KBM-7 (cell line): ENCODE results near the gene ACRBP.

ENCODE experiments used
- DNase-seq: peaks from one replicate; pipeline ENCODE4 v3.0.0-alpha.2; 2015
- in situ Hi-C: fragments of 300-500 bp; cut with MboI; formaldehyde crosslinking; loops from 2 replicates; pipeline ENCODE4 v1.14.3; 2020; ENCODE audit warnings: low sequenced_read_pairs, low pct_unique_long_range_greater_than_20kb, mixed read lengths

ACRBP gene

DNA sequence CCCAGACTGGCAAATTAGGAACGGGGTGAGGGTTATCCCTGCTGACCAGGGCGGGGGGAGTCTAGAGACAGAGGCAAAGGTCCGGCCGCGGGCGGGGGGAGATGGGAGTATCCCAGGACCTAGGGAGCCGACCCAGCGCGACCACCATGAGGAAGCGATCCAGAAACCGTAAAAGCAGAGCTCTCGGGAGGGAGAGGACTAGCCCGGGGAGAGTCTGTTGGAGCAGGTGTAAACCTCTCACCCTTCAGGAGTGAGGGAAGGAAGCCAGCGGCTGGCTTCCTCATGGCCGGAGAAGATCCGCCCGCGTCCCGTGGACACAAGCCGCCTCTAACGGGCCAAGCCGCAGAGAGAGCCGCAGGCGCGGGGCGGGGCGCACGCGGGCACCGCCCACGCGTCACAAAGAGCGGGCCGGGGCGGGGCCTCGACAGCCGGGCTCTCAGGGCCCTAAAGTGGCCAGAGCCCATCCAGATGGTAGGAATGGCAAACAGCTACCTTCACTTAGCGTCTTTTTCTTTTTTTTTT, at the start of gene ACRBP:
Gene ACRBP (minus strand): TSS at position 350 of the 522 bp plus-strand sequence. CDS start 66 bp downstream, at position 284.
- no peak for DNase-seq
- in situ Hi-C loops = no loop called here

DNA sequence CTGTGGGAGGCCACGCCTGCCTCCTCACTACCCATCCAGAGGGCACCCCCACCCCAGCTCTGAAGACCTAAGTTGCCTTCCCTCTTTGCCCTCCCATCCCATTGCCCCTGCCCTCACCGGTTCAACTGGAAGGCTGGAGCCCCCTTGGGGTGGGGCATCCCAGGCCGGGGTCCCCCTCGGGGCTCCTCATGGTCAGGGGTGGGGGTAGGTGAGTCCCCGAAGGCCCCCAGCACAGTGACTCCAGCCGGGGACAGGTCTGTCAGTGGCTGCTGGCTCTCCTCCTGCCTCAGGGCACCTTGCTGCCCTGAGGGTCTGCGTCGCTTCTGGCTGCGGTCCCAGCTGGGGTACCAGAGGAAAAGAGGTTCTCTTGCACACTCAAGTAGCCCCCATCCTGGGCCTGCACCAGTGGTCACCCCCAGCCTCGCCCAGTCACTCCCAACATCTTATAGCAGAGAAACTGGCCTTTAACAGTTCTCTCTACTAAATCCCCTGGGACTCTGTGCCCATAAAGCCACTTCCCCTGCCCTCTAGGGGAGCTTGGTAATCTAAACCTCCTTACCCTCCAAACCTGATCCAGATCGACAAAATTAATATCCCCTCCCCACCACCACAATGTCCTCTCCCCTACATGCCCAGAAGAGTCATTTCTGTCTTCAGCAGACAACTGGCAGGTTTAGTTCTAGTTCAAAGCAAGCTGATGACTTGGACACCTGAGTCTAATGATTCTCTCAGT, 48.2 kb upstream of the ACRBP start:
- in situ Hi-C loops = no loop called here
- no peak for DNase-seq

DNA sequence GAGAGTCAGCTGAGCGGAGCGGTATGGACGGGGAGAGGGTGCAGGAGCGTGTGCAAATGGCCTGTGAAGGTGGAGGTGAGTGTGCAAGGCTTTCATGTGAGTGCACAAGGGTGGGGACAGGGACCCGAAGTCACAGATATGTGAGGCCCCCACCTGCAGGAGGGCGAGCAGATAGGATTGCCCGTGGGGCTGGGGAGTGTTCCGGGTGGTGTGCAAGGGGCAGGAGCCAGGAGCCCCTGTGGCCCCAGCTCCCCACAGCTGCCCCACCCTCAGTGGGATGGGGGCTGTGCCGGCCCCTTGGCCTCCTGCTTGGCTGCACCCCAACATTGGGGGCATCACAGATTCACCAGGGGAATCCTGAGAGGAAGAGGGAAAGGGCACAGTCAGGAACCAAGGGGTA, 47.5 kb upstream of the ACRBP start:
- no peak for DNase-seq
- in situ Hi-C loops = no loop called here

DNA sequence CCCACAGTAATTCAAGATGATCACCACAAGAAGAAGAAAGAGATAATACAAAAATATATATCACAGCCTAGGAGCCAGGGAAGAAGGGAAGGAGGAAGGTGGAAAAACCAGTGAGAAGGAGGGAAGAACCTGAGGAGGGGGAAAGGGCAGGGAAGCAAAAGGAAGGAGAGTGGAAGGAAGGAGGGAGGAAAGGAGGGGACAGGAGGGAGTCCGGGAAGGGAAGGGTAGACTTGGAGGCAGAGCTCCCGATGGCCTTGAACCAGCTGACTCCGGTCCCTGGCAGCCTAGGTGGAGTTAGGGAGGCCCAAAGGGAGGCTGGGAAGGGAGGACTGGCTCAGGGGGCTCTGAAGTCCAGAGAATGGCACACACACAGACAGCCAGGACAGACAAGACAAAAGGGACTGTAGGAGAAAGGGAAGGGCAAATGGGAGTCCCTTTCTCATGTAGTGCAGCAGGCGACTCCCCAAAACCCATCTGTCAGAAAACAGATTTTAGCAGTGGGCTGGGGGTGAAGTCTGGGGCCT, 46.7 kb upstream of the ACRBP start:
- in situ Hi-C loops = no loop called here

DNA sequence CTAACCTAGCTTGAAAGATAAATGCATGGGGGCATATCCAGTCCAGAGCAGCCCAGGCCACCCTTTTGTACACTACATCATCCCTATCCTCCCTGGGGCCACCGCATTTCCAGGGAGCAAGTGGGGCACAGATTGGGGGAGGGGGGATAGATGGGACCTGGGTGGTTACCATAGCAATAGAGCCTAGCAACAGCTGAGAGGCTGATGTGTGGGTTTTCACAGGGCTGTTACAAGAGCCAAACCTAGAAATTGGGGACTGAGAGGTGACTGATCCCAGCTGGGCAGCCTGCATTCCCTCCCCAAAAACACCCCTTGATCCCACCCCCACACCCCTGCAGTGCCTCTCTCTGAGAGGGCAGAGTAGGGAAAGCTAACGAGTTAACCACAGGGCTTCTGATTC, 45.7 kb upstream of the ACRBP start:
- in situ Hi-C loops = no loop called here
- DNase-seq = no peak

More for the DNA sequence above, 46.7 kb upstream of the ACRBP start:
- DNase-seq = no peak

DNA sequence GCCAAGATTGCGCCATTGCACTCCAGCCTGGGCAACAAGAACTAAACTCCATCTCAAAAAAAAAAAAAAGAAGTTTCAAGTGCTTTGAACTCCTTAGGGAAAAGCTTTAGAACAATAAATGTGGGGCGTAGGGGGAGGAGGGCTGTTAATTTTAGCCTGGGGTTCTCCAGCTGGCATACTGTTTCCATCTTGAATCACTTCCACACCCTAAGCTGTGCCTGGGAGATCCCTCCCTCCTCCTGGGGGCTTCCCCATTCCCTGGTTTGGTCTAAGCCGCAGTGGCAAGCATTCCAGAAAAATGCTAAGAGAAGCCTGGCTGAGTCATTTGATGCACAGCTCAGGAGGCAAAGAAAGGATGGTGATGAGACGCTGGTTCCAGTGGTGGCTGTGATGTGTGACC, 44.2 kb upstream of the ACRBP start:
- no peak for DNase-seq
- in situ Hi-C loops = no loop called here

DNA sequence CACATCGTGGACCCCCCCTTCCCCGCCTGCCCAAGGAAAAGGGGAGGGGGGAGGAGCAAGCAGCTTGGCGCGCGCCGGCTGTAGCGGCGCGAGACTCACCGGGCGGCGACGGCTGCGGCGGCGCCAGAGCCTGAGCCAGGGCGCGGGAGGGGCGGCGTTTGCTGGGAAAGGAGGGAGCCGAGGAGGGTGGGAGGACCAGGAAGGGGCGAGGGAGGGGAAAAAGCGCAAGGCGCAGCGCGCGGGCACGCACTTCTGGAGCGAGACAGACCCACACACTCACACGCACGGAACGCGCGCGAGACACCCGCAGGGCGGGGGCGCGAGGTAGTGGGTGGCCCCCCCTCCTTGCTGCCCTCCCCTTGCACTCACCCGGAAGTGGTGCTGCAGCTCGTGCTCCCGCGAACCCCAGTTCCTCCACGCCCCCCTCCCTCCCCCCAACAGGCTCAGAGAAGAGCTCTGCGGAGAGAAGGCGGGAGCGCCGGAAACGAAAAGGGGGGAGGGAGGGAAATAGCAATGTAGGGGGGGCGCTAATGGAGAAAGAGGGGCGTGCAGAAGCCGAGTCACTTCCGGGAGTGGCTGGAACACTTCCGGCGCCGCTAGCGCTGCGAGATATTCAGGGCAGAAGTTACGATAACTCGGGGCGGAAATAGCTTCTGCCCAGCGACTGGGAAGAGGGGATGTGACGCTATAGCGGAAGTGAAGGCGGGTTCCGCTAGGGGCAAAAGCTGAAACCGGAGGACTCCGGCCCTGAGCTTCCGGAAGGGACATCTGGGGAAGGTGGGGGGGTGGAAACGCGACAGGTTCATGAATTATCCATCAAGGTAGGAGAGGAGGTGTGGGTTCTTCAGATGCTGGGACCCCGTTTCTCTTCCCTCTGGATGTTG, 42.0 kb upstream of the ACRBP start, which contains the start of gene ZNF384:
Gene ZNF384 (minus strand): TSS at position 377 of the 884 bp plus-strand sequence. CDS start 9,855 bp downstream, outside the sequence.
- in situ Hi-C loops = no loop called here
- peak; percentile 99 for DNase-seq

- peak; percentile 79 for DNase-seq
- in situ Hi-C loops = no loop called here
Measured at GRCh38 chr12:6688543-6688998, 41.3 kb upstream of the ACRBP start.

DNA sequence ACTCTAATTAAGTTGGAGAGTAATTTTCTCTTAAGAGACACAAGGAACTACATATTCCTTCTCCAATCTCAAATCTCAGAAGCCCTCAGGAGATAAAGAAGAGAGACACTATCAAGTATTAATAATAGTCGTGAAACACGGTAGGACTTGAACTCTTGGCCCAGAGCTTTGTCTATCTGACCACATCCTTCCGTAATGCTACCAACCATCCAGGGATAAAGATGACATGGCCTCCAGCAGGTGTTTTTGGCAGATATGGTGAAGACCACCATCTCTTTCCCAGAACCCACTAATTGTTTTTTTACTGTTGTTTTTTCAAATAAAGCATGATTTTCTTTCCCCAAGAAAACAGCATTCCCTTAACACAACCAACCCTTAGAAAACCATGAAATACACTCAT, 38.6 kb upstream of the ACRBP start:
- in situ Hi-C loops = no loop called here
- no peak for DNase-seq

- DNase-seq = peak; percentile 70
- in situ Hi-C loops = no loop called here
Measured at GRCh38 chr12:6684609-6685008, 37.4 kb upstream of the ACRBP start.

- in situ Hi-C loops = no loop called here
- DNase-seq = no peak
Measured at GRCh38 chr12:6676962-6677361, 29.7 kb upstream of the ACRBP start.

DNA sequence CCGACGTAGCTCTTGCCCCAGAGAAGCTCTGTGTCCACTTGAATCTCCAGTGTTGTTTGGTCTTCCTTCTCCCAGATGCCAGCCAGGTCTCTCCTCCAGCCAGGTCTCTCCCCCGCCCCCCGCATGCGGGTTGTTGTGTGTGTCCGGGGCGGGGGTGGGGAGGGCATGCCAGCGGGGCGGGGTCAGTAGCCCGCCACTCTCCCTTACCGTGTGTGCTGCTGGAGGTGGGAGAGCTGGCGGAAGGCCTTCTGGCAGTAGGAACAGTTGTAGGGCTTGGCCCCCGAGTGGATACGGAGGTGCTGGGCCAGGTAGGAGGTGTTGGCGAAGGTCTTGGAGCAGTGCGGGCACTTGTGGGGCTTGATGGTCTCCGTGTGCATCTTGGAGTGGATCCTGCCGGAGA, 24.9 kb upstream of the ACRBP start:
- in situ Hi-C loops = no loop called here
- DNase-seq = no peak

DNA sequence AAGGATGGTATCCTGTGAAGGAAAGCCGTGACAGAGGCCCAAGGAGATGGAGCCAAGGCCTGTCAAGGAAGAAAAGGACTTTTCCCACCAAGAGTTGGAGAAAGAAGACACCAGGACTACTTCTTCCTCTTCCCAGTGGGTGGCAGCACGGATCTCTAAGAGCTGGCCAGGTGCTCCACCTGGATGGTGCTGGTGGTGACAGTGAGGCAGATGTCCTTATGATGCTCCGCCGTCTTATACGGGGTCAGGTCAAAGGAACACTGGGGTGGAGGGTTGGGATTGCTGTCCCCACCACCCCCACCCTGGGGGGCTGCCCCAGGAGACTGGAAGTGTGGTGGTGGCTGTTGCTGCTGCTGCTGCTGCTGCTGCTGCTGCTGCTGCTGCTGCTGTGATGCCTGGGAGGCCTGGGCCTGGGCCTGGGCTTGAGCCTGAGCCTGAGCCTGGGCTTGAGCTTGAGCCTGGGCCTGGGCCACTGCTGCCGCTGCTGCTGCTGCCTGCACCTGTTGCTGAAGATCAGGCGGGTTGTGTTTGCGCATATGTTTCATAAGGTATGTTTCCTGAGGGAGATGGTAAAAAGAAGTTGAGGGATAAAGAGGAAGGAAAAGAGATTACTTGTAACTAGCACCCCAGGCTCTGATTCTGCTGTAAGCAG, 20.5 kb upstream of the ACRBP start:
- DNase-seq = no peak

DNA sequence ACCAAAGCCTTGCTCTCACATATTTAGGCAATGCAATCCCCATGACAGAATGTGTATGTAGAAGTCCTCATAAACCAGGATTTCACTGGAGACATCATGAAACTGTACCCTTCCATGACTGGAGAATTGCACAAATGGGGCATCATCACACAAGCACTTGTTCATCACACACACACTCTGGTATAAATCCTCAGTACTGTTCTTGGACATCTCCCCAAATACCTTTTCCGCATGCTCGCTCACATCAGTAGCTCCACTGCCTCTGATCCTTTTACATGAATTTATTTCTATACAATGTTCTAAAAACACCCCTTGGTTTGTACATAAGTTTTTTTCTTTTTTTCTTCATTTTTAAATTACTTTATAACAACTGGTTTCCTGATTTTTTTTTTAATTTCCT, 19.0 kb upstream of the ACRBP start:
- in situ Hi-C loops = no loop called here
- DNase-seq = no peak

More for the DNA sequence above, 20.5 kb upstream of the ACRBP start:
- in situ Hi-C loops = no loop called here

DNA sequence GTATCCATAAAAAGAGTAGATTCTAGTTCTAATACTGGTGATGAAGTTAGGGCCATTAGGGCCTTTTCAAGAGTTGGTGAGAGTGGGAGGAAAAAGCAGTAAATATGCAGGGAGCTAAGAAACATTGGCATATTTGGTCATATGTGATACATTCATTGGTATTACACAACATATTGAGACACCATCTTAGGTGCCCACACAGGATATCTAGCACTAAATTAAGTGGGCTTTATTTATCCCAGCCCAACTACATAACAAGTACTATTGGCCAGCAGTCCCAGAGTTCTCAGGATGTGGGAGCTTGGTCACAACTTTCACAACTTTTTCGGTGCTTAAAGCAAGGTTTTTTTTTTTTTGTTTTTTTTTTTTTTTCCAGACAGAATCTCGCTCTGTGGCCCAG, 17.7 kb upstream of the ACRBP start:
- no peak for DNase-seq
- in situ Hi-C loops = no loop called here

DNA sequence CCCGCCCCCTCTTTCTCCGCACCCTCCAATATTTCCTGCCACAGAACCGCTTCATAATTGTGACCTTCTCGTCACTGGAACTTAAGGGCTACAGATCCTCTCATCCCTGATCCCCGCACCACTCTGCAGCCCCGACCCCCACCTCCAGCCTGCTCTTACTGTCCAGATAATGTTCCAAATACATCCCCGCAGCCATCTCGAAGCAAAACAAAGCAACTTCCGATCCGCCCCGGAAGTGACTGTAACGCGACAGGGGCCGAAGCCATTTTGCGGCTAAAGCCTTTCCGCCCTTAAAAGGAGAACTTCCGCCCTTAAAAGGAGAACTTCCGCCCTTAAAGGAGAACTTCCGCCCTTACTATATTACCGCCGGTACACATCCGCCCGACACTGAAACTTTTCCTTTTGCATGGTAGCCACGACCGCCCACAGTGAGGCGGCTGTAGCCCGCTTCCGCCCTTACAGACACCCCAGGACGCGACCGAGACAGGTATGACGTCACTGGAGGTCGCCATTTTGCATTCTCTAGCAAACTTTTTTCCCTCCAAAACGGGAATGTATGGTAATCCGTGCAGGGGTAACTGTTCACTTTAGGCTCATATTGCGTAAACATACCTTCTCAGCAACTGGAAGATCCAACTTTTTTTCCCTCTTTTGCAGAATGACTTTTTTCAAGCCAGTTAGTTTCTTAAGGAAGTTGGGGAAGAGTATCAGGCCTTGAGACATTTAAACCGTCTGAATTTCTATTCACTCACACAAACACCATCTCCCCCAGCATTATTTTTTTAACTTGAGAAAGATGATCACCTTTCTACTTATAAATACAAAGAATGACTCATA, 15.9 kb upstream of the ACRBP start, which contains the start of gene ING4:
Gene ING4 (minus strand): TSS at position 214 of the 837 bp plus-strand sequence. CDS start 18 bp downstream, at position 196.
- in situ Hi-C loops = no loop called here
- DNase-seq = peak; percentile 100

GRCh38 chr12:6662602-6662905, 15.3 kb upstream of the ACRBP start:
- in situ Hi-C loops = no loop called here
- no peak for DNase-seq

DNA sequence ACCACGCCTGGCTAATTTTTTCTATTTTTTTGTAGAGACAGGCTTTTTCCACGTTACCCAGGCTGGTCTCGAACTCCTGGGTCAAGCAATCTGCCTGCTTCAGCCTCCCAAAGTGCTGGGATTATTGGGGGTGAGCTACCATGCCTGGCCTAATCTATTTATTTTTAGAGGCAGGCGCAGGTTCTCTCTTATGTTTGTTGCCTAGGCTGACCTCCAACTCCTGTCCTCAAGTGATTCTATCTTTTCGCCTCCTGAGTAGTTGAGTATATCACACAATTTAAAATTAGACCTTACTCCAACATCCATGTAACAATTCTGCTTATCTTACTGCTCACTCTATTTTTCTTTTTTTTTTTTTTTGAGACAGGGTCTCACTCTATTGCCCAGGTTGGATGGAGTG, 6.8 kb upstream of the ACRBP start:
- in situ Hi-C loops = no loop called here

More for the DNA sequence above, 6.8 kb upstream of the ACRBP start:
- DNase-seq = no peak
